Measurements from ENCODE around the gene MACROD1.

MACROD1 gene

GRCh38 chr11:64094463-64095260, 71.3 kb downstream of the MACROD1 start:
- in situ Hi-C loops (cut with HindIII; ENCODE audit: low sequenced_read_pairs) = loop anchor here (5.0 kb wide), 1 partner anchor 92 kb away; no protein-coding TSS in a partner anchor

- in situ Hi-C loops (cut with HindIII; ENCODE audit: low sequenced_read_pairs) = loop anchor here (5.0 kb wide), 1 partner anchor 91 kb away; no protein-coding TSS in a partner anchor
Observed at GRCh38 chr11:64093233-64094039, 72.5 kb downstream of the MACROD1 start.

GRCh38 chr11:64092761-64093136, 73.2 kb downstream of the MACROD1 start:
- in situ Hi-C loops (cut with HindIII; ENCODE audit: low sequenced_read_pairs) = loop anchor here (5.0 kb wide), 1 partner anchor 90 kb away; no protein-coding TSS in a partner anchor

- in situ Hi-C loops (cut with HindIII; ENCODE audit: low sequenced_read_pairs) = loop anchor here (5.0 kb wide), 1 partner anchor 90 kb away; no protein-coding TSS in a partner anchor
Observed at GRCh38 chr11:64092111-64092760, 73.7 kb downstream of the MACROD1 start.

- in situ Hi-C loops (cut with HindIII; ENCODE audit: low sequenced_read_pairs) = loop anchor here (5.0 kb wide), 1 partner anchor 89 kb away; no protein-coding TSS in a partner anchor
Observed at GRCh38 chr11:64090806-64091516, 75.0 kb downstream of the MACROD1 start.

GRCh38 chr11:64089915-64090805, 75.8 kb downstream of the MACROD1 start:
- in situ Hi-C loops (cut with HindIII; ENCODE audit: low sequenced_read_pairs) = loop anchor here (5.0 kb wide), 1 partner anchor 88 kb away; no protein-coding TSS in a partner anchor

- in situ Hi-C loops (cut with HindIII; ENCODE audit: low sequenced_read_pairs) = no loop called here
Observed at GRCh38 chr11:64089493-64089892, 76.4 kb downstream of the MACROD1 start.

GRCh38 chr11:64089027-64089360, 76.9 kb downstream of the MACROD1 start:
- in situ Hi-C loops (cut with HindIII; ENCODE audit: low sequenced_read_pairs) = no loop called here

GRCh38 chr11:64088162-64089026, 77.5 kb downstream of the MACROD1 start:
- in situ Hi-C loops (cut with HindIII; ENCODE audit: low sequenced_read_pairs) = no loop called here

GRCh38 chr11:64086258-64087123, 79.4 kb downstream of the MACROD1 start:
- in situ Hi-C loops (cut with HindIII; ENCODE audit: low sequenced_read_pairs) = no loop called here

- in situ Hi-C loops (cut with HindIII; ENCODE audit: low sequenced_read_pairs) = no loop called here
Observed at GRCh38 chr11:64085906-64086257, 80.0 kb downstream of the MACROD1 start.

- in situ Hi-C loops (cut with HindIII; ENCODE audit: low sequenced_read_pairs) = no loop called here
Observed at GRCh38 chr11:64084951-64085710, 80.8 kb downstream of the MACROD1 start.

- in situ Hi-C loops (cut with HindIII; ENCODE audit: low sequenced_read_pairs) = no loop called here
Observed at GRCh38 chr11:64084146-64084950, 81.6 kb downstream of the MACROD1 start.

GRCh38 chr11:64083398-64084080, 82.4 kb downstream of the MACROD1 start:
- in situ Hi-C loops (cut with HindIII; ENCODE audit: low sequenced_read_pairs) = no loop called here

GRCh38 chr11:64081745-64082442, 84.0 kb downstream of the MACROD1 start:
- in situ Hi-C loops (cut with HindIII; ENCODE audit: low sequenced_read_pairs) = no loop called here
